IMR-90 (cell line): Measurements from ENCODE around the gene CA12. TPM values are rescaled to one million over a fixed set of nuclear protein-coding genes. Genes with fewer than 3 reads are reported as not detected.

Experiments
- ATAC-seq: fragments of 200-7000 bp; cut with Tn5 transposase; 2 replicates; pipeline ENCODE4 v1.9.1; 2020; ENCODE audit warnings: low read depth, mild to moderate bottlenecking, moderate library complexity
- BruUV-seq: library from RNA; stranded (reverse); fragments of 400-500 nt; replicated peaks from 2 replicates; lab custom pipeline; 2021; lab: Mats Ljungman, UMichigan
- CTCF ChIA-PET: fragments of 300-600 bp; formaldehyde crosslinking; extraction: SDS; loops from one replicate; lab custom pipeline; 2021; ENCODE audit warnings: antibody characterized with exemption; lab: Yijun Ruan, JAX
- POLR2A ChIA-PET: fragments of 300-600 bp; sonication (Branson Sonifier 250); formaldehyde crosslinking; loops from one replicate; lab custom pipeline; 2022; ENCODE audit warnings: antibody characterized with exemption; ENCODE audit not compliant: unreplicated experiment; lab: Charles Lee
- DNase-seq: peaks from one replicate; pipeline ENCODE4 v3.0.0; 2013
- H2AFZ ChIP-seq: replicated peaks from 2 replicates; pipeline ENCODE3; 2013; ENCODE audit warnings: low read length, mild to moderate bottlenecking; ENCODE audit not compliant: poor library complexity
- H2AK5ac ChIP-seq: 2 replicates; pipeline ENCODE4 v1.6.1; 2013; ENCODE audit warnings: low read depth, low read length, inconsistent platforms
- H2AK9ac ChIP-seq: replicated peaks from 2 replicates; pipeline ENCODE3; 2013; ENCODE audit warnings: mild to moderate bottlenecking, low read depth, low read length, moderate library complexity; ENCODE audit not compliant: poor library complexity
- H2BK120ac ChIP-seq: 2 replicates; pipeline ENCODE4 v1.6.1; 2013; ENCODE audit warnings: low read depth, low read length, inconsistent platforms
- H2BK15ac ChIP-seq: 3 replicates; pipeline ENCODE4 v1.6.1; 2013; ENCODE audit warnings: low read depth, low read length, inconsistent platforms
- H2BK20ac ChIP-seq: 2 replicates; pipeline ENCODE4 v1.6.1; 2013; ENCODE audit warnings: low read depth, mild to moderate bottlenecking, inconsistent platforms, low read length, moderate library complexity
- H2BK5ac ChIP-seq: 2 replicates; pipeline ENCODE4 v1.6.1; 2013; ENCODE audit warnings: mild to moderate bottlenecking, low read depth, low read length, inconsistent platforms; ENCODE audit not compliant: poor library complexity, severe bottlenecking
- H3K14ac ChIP-seq: replicated peaks from 2 replicates; pipeline ENCODE4 v1.6.1; 2013; ENCODE audit warnings: low read depth, low read length, inconsistent platforms
- H3K18ac ChIP-seq: 2 replicates; pipeline ENCODE4 v1.6.1; 2013; ENCODE audit warnings: low read depth, low read length, control low read depth
- H3K23ac ChIP-seq: 2 replicates; pipeline ENCODE4 v1.6.1; 2013; ENCODE audit warnings: low read depth, low read length, inconsistent platforms
- H3K27ac ChIP-seq: 2 replicates; pipeline ENCODE4 v1.5.1; 2013; ENCODE audit warnings: mild to moderate bottlenecking, control low read depth, low read length; ENCODE audit not compliant: insufficient read depth
- H3K27me3 ChIP-seq: 2 replicates; pipeline ENCODE4 v1.6.1; 2013; ENCODE audit warnings: low read length; ENCODE audit not compliant: control insufficient read depth, insufficient read depth
- H3K36me3 ChIP-seq: 2 replicates; pipeline ENCODE4 v1.6.1; 2013; ENCODE audit warnings: low read length, mixed read lengths; ENCODE audit not compliant: control insufficient read depth, insufficient read depth
- H3K4ac ChIP-seq: 2 replicates; pipeline ENCODE4 v1.6.1; 2013; ENCODE audit warnings: low read depth, low read length, inconsistent platforms
- H3K4me1 ChIP-seq: 2 replicates; pipeline ENCODE4 v1.6.1; 2013; ENCODE audit warnings: low read length, mixed read lengths; ENCODE audit not compliant: control insufficient read depth, insufficient read depth
- H3K4me2 ChIP-seq: 2 replicates; pipeline ENCODE4 v1.6.1; 2013; ENCODE audit warnings: low read depth, mild to moderate bottlenecking, control low read depth, low read length, moderate library complexity
- H3K4me3 ChIP-seq: 2 replicates; pipeline ENCODE4 v1.5.1; 2013; ENCODE audit warnings: low read depth, mild to moderate bottlenecking, control low read depth, low read length, moderate library complexity; ENCODE audit not compliant: insufficient read depth
- H3K56ac ChIP-seq: 2 replicates; pipeline ENCODE4 v1.6.1; 2013; ENCODE audit warnings: low read length, inconsistent platforms; ENCODE audit not compliant: insufficient read depth; ENCODE audit errors: extremely low read depth
- H3K79me1 ChIP-seq, 2 experiments: 2 replicates each; pipeline ENCODE4 v1.6.1; 2013; ENCODE audit warnings: low read length in 2 of 2, inconsistent platforms in 1 of 2, low read depth in 1 of 2
- H3K9ac ChIP-seq: 2 replicates; pipeline ENCODE4 v1.6.1; 2013; ENCODE audit warnings: low read depth, low read length, control low read depth
- H3K9me1 ChIP-seq: 2 replicates; pipeline ENCODE4 v1.6.1; 2013; ENCODE audit warnings: low read length, inconsistent platforms; ENCODE audit not compliant: insufficient read depth
- H3K9me3 ChIP-seq: 2 replicates; pipeline ENCODE4 v1.6.1; 2013; ENCODE audit warnings: low read length; ENCODE audit not compliant: control insufficient read depth, insufficient read depth
- H4K20me1 ChIP-seq: 2 replicates; pipeline ENCODE4 v1.6.1; 2013; ENCODE audit warnings: low read length, inconsistent platforms; ENCODE audit not compliant: insufficient read depth
- H4K5ac ChIP-seq: 2 replicates; pipeline ENCODE4 v1.6.1; 2013; ENCODE audit warnings: mild to moderate bottlenecking, low read depth, low read length, control low read depth
- H4K8ac ChIP-seq, 2 experiments: 2 replicates each; pipeline ENCODE4 v1.6.1; 2013; ENCODE audit warnings: low read depth in 2 of 2, low read length in 2 of 2, control low read depth in 1 of 2, inconsistent platforms in 1 of 2
- H4K91ac ChIP-seq: 2 replicates; pipeline ENCODE4 v1.6.1; 2013; ENCODE audit warnings: low read depth, low read length, inconsistent platforms; ENCODE audit not compliant: insufficient read depth
- MAZ ChIP-seq: IDR thresholded peaks from 2 replicates; pipeline ENCODE4 v1.6.1; 2012; ENCODE audit warnings: low read depth, mild to moderate bottlenecking, low read length, improper control_type of control experiment, moderate library complexity, borderline replicate concordance
- MXI1 ChIP-seq: IDR thresholded peaks from 2 replicates; pipeline ENCODE4 v1.6.1; 2012; ENCODE audit warnings: low read depth, mild to moderate bottlenecking, low read length, moderate library complexity, borderline replicate concordance
- NFE2L2 ChIP-seq: fragments of 150-350 bp; IDR thresholded peaks from 2 replicates; pipeline ENCODE4 v1.6.1; 2016; ENCODE audit warnings: low read depth, mild to moderate bottlenecking, low read length
- SMC3 ChIP-seq: fragments of 150-350 bp; IDR thresholded peaks from 2 replicates; pipeline ENCODE4 v1.6.1; 2016; ENCODE audit warnings: low read depth, mild to moderate bottlenecking, antibody characterized with exemption, low read length, moderate library complexity
- WGBS, 2 experiments: methylation state at CpG; one replicate each; pipeline versions ENCODE4 v1.1.5 to v1.1.7; 2013; ENCODE audit warnings: missing lambda C conversion rate in 2 of 2; ENCODE audit not compliant: insufficient read length in 1 of 2; ENCODE audit errors: extremely low coverage in 2 of 2; 5-methylcytosine and 5-hydroxymethylcytosine counted together
- dilution Hi-C: fragments of 300-500 bp; cut with HindIII; formaldehyde crosslinking; loops from one replicate; pipeline ENCODE4 v1.14.3; 2018; ENCODE audit warnings: low sequenced_read_pairs; ENCODE audit not compliant: unreplicated experiment
- in situ Hi-C: fragments of 300-500 bp; cut with MboI; formaldehyde crosslinking; loops from 3 replicates; pipeline ENCODE4 v1.14.3; 2019; ENCODE audit warnings: low sequenced_read_pairs, inconsistent platforms, mixed read lengths
- intact Hi-C: fragments of 100-400 bp; cut with micrococcal nuclease; formaldehyde crosslinking; loops from 2 replicates; pipeline ENCODE4 v1.10.0; 2022
- polyA plus RNA-seq, 3 experiments: library from polyadenylated mRNA; depleted of rRNA; stranded (reverse); fragments of >200 nt; gene quantifications; 2 replicates each; pipeline ENCODE4 v1.2.3, GENCODE V29; 2012; ENCODE audit warnings: low replicate concordance in 1 of 3
- total RNA-seq: library from RNA; depleted of rRNA; stranded (reverse); fragments of >200 nt; gene quantifications from 2 replicates; pipeline ENCODE4 v1.2.3, GENCODE V29; 2012
- TF ChIP-seq, protein P1 (sequence below): conservative IDR thresholded peaks from 2 replicates; pipeline ENCODE4 v1.5.1; 2012; ENCODE audit warnings: mild to moderate bottlenecking, low read depth, low read length, improper control_type of control experiment

CA12 gene
- total and polyA plus RNA-seq, 2 of the 4 experiments (the other 2 are of a cell fraction), result 33.7 to 52.6 TPM

DNA sequence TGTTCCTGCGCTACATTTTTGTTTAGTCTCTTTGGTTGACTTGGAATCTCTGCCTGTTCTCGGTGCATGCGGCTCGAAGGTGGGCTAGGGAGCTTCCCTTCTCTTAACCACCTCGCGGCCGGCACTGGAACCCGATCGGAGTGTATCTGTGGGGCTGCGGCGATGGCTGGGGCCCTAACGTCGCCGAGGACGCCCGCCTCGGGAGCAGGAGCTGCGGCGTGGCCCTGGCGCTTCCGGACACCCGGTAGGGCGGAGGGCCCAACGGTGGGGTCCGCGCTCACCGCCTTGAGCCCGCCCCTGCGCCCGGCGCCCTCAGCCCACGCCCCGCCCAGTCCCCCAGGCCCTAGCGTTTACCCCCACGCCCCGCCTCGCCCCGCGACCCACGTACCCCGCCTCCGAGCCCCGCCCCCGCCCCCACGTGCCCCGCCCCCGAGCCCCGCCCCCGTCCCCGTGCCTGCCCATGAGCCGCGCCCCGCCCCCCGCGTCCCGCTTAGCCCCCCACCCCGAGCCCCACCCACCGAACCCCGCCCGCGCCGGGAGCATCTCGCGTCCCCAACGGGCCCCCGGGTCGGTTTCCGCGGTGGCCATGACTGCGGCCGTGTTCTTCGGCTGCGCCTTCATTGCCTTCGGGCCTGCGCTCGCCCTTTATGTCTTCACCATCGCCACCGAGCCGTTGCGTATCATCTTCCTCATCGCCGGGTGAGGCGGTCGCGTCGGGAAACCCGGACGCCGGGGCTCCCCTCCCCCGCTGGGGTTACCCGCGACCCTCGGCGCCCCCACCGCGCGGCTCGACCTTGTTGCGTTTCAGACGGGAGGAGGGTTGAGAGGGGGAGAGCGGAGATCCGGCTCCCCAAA, 104.4 kb downstream of the CA12 start, which contains the start of gene APH1B:
TSS of gene APH1B (plus strand) at position 568 of the 855 bp plus-strand sequence. CDS start at position 587, 19 bp downstream.
- Histone ChIP-seq H3K9me3 (no peaks in the 10 kb centered on the region; the same call in 1 of the 2 replicates), H2BK120ac (peak within 1 kb of the TSS; percentile 87), H3K4me2 (peak within 1 kb of the TSS; percentile 97), H3K36me3 (peaks cover 7% of the 10 kb centered on the region), H3K4ac (peak within 1 kb of the TSS; percentile 94), H4K8ac (peak within 1 kb of the TSS; percentile 86 to 92), H3K4me1 (peaks cover 3% of the 10 kb centered on the region; the same call in 1 of the 2 replicates), H3K14ac (peak within 1 kb of the TSS; percentile 92), H3K18ac (peak within 1 kb of the TSS; percentile 84), H2BK20ac (peak within 1 kb of the TSS; percentile 17; the same call in 1 of the 2 replicates), H2BK5ac (peak within 1 kb of the TSS; percentile 74), H3K4me3 (peak within 1 kb of the TSS; percentile 92), H3K56ac (peak within 1 kb of the TSS; percentile 87), H2AK9ac (peak within 1 kb of the TSS; percentile 92), H2BK15ac (peak within 1 kb of the TSS; percentile 65; the same call in 1 of the 3 replicates), H4K20me1 (no peaks in the 10 kb centered on the region), H2AK5ac (peak within 1 kb of the TSS; percentile 79), H4K91ac (peak within 1 kb of the TSS; percentile 86), H3K23ac (peak within 1 kb of the TSS; percentile 92), H3K79me1 (peaks cover 6 to 10% of the 10 kb centered on the region in 2 experiments; a peak in 3 of 4 replicates), H2AFZ (peak within 1 kb of the TSS; percentile 95), H4K5ac (peak within 1 kb of the TSS; percentile 90), H3K9me1 (peaks cover 3% of the 10 kb centered on the region), H3K27me3 (no peaks in the 10 kb centered on the region), H3K9ac (peak within 1 kb of the TSS; percentile 91), H3K27ac (peak within 1 kb of the TSS; percentile 86)
- TF ChIP-seq MXI1 (peak; percentile 15; the same call in 1 of the 2 replicates), SMC3 (peak; percentile 17; the same call in 1 of the 2 replicates), MAZ (peak; percentile 12; the same call in 1 of the 2 replicates), NFE2L2 (no peak)
- TF ChIP-seq, protein P1, sequence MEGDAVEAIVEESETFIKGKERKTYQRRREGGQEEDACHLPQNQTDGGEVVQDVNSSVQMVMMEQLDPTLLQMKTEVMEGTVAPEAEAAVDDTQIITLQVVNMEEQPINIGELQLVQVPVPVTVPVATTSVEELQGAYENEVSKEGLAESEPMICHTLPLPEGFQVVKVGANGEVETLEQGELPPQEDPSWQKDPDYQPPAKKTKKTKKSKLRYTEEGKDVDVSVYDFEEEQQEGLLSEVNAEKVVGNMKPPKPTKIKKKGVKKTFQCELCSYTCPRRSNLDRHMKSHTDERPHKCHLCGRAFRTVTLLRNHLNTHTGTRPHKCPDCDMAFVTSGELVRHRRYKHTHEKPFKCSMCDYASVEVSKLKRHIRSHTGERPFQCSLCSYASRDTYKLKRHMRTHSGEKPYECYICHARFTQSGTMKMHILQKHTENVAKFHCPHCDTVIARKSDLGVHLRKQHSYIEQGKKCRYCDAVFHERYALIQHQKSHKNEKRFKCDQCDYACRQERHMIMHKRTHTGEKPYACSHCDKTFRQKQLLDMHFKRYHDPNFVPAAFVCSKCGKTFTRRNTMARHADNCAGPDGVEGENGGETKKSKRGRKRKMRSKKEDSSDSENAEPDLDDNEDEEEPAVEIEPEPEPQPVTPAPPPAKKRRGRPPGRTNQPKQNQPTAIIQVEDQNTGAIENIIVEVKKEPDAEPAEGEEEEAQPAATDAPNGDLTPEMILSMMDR, result no peak
- intact Hi-C loops (loop anchor here (2.0 kb wide), 3 partner anchors 88 to 220 kb away; partner anchors contain the start of genes RAB8B and RPS27L), dilution Hi-C loops (no loop called here), in situ Hi-C loops (loop anchor here (25.0 kb wide), 1 partner anchor 785 kb away; no protein-coding TSS in a partner anchor)
- DNase-seq, result peak; percentile 48
- POLR2A ChIA-PET, result no interaction called here
- BruUV-seq, result no TSS peak
- ATAC-seq, result peak; percentile 92
- 2% methylated on average over 9 of the region's 102 CpGs; no CpG with 5 or more reads in 1 of the 2 experiments for WGBS, 2 experiments
- CTCF ChIA-PET, result interaction anchor here (0.5 kb wide), 2 partner anchors 112 to 346 kb away, joined by 3 read pairs; no protein-coding TSS in a partner anchor
